ENCODE data around the gene SLC24A4. TPM values are rescaled to one million over a fixed set of nuclear protein-coding genes. Genes with fewer than 3 reads are reported as not detected.

Gene SLC24A4
- polyA plus RNA-seq, 1 donor from 2014 or later = 0.17 TPM

GRCh38 chr14:92341791-92342190, 18.8 kb downstream of the SLC24A4 start:
- Histone ChIP-seq H3K9me2 (ENCODE audit: insufficient read depth, low read length) (no peaks in the 10 kb centered on the region), H2AFZ (ENCODE audit: low read depth, low read length) (no peak overlapping the region), H3K9ac (ENCODE audit: low read length) (no peak overlapping the region), H3K4me2 (ENCODE audit: low read length) (no peak overlapping the region), H3K9me3 (ENCODE audit: low read length) (no peaks in the 10 kb centered on the region), H4K20me1 (ENCODE audit: insufficient read depth) (no peaks in the 10 kb centered on the region), H3K4me3 (ENCODE audit: low read length) (no peak overlapping the region), H3K79me2 (replicated peaks; ENCODE audit: insufficient read depth, low read length) (no peaks in the 10 kb centered on the region), H3K27me3 (ENCODE audit: insufficient read depth, low read depth, low read length) (no peaks in the 10 kb centered on the region), H3F3A (ENCODE audit: insufficient read depth, low read length, poor library complexity, severe bottlenecking) (no peaks in the 10 kb centered on the region), H3K27ac (ENCODE audit: low read length) (no peak overlapping the region), H3K36me3 (ENCODE audit: insufficient read depth, low read length) (no peaks in the 10 kb centered on the region)
- TF ChIP-seq SMC3 (conservative IDR thresholded peaks at IDR 0.05; ENCODE audit: poor library complexity) (no peak), MXI1 (conservative IDR thresholded peaks at IDR 0.05; ENCODE audit: poor library complexity, severe bottlenecking) (no peak), CTCF (IDR thresholded peaks at IDR 0.05; ENCODE audit: poor library complexity, severe bottlenecking) (no peak), POLR2AphosphoS5 (IDR thresholded peaks at IDR 0.05) (no peak), EZH2 (IDR thresholded peaks at IDR 0.05; ENCODE audit: borderline replicate concordance, insufficient read depth, low read length, poor library complexity, severe bottlenecking) (no peak), TAF1 (IDR thresholded peaks at IDR 0.05; ENCODE audit: low read depth) (no peak), REST (IDR thresholded peaks at IDR 0.05; ENCODE audit: borderline replicate concordance) (no peak), EP300 (conservative IDR thresholded peaks at IDR 0.05; ENCODE audit: poor library complexity, severe bottlenecking) (no peak), RAD21 (conservative IDR thresholded peaks at IDR 0.05) (no peak)

GRCh38 chr14:92348154-92348553, 25.2 kb downstream of the SLC24A4 start:
- Histone ChIP-seq H3K4me3 (ENCODE audit: low read length) (no peak overlapping the region), H3K36me3 (ENCODE audit: insufficient read depth, low read length) (no peaks in the 10 kb centered on the region), H3K79me2 (replicated peaks; ENCODE audit: insufficient read depth, low read length) (no peaks in the 10 kb centered on the region), H3K9me3 (ENCODE audit: low read length) (no peaks in the 10 kb centered on the region), H3F3A (ENCODE audit: insufficient read depth, low read length, poor library complexity, severe bottlenecking) (no peaks in the 10 kb centered on the region), H3K4me2 (ENCODE audit: low read length) (no peak overlapping the region), H2AFZ (ENCODE audit: low read depth, low read length) (no peak overlapping the region), H3K9me2 (ENCODE audit: insufficient read depth, low read length) (no peaks in the 10 kb centered on the region), H3K27me3 (ENCODE audit: insufficient read depth, low read depth, low read length) (no peaks in the 10 kb centered on the region), H4K20me1 (ENCODE audit: insufficient read depth) (no peaks in the 10 kb centered on the region), H3K9ac (ENCODE audit: low read length) (no peak overlapping the region), H3K27ac (ENCODE audit: low read length) (no peak overlapping the region)
- TF ChIP-seq EZH2 (IDR thresholded peaks at IDR 0.05; ENCODE audit: borderline replicate concordance, insufficient read depth, low read length, poor library complexity, severe bottlenecking) = no peak
- TF ChIP-seq CTCF (IDR thresholded peaks at IDR 0.05; ENCODE audit: poor library complexity, severe bottlenecking) = no peak
- TF ChIP-seq REST (IDR thresholded peaks at IDR 0.05; ENCODE audit: borderline replicate concordance) = no peak
- no peak for TF ChIP-seq MXI1 (conservative IDR thresholded peaks at IDR 0.05; ENCODE audit: poor library complexity, severe bottlenecking)
- TF ChIP-seq POLR2AphosphoS5 (IDR thresholded peaks at IDR 0.05) = no peak
- no peak for TF ChIP-seq RAD21 (conservative IDR thresholded peaks at IDR 0.05)
- TF ChIP-seq SMC3 (conservative IDR thresholded peaks at IDR 0.05; ENCODE audit: poor library complexity) = no peak
- TF ChIP-seq EP300 (conservative IDR thresholded peaks at IDR 0.05; ENCODE audit: poor library complexity, severe bottlenecking) = no peak
- no peak for TF ChIP-seq TAF1 (IDR thresholded peaks at IDR 0.05; ENCODE audit: low read depth)

All from neural cell (in vitro differentiated cells).